ENCODE results near the gene IL15RA. TPM values are rescaled to one million over a fixed set of nuclear protein-coding genes. Genes with fewer than 3 reads are reported as not detected.

IL15RA gene
- polyA plus RNA-seq, 4 donors = 2.5 to 32.1 (median 12.1) TPM

- H3K9me3 ChIP-seq (ENCODE audit: control insufficient read depth in 2 of 2, insufficient read depth in 1 of 2, low read depth in 1 of 2, low read length in 1 of 2) = peaks cover 0 to 4% of the 10 kb centered on the region in 2 donors
- no peak overlapping the region for H3K4me3 ChIP-seq (ENCODE audit: low read depth in 1 of 3, low read length in 3 of 3)
- H3K27me3 ChIP-seq (ENCODE audit: control insufficient read depth in 3 of 3, insufficient read depth in 3 of 3, low read length in 3 of 3) = peaks cover 0 to 5% (median 0%) of the 10 kb centered on the region in 3 donors
- FAIRE-seq (no peak), DNase-seq (no peak)
- WGBS, 3 donors = 71 to 77% (median 75%) methylated on average over 12 of the region's 12 CpGs
- no peak overlapping the region for H3K27ac ChIP-seq (ENCODE audit: low read depth in 1 of 3, low read length in 2 of 3)
- no peaks in the 10 kb centered on the region for H3K4me1 ChIP-seq (ENCODE audit: control insufficient read depth in 3 of 3, insufficient read depth in 2 of 3, low read depth in 1 of 3, low read length in 2 of 3)
- no peaks in the 10 kb centered on the region for H3K36me3 ChIP-seq (ENCODE audit: control insufficient read depth in 3 of 3, insufficient read depth in 2 of 3, low read depth in 1 of 3, low read length in 3 of 3)
These were observed 25.6 kb upstream of the IL15RA start for GRCh38 chr10:6002809-6003510.

- H3K4me3 ChIP-seq (ENCODE audit: low read depth in 1 of 3, low read length in 3 of 3) = no peak overlapping the region
- no peak overlapping the region for H3K27ac ChIP-seq (ENCODE audit: low read depth in 1 of 3, low read length in 2 of 3)
- H3K9me3 ChIP-seq (ENCODE audit: control insufficient read depth in 2 of 2, insufficient read depth in 1 of 2, low read depth in 1 of 2, low read length in 1 of 2) = no peaks in the 10 kb centered on the region
- no peaks in the 10 kb centered on the region for H3K36me3 ChIP-seq (ENCODE audit: control insufficient read depth in 3 of 3, insufficient read depth in 2 of 3, low read depth in 1 of 3, low read length in 3 of 3)
- H3K27me3 ChIP-seq (ENCODE audit: control insufficient read depth in 3 of 3, insufficient read depth in 3 of 3, low read length in 3 of 3) = peaks cover 0 to 5% (median 0%) of the 10 kb centered on the region in 3 donors
- 34 to 76% (median 43%) methylated on average over 20 of the region's 20 CpGs for WGBS, 3 donors
- H3K4me1 ChIP-seq (ENCODE audit: control insufficient read depth in 3 of 3, insufficient read depth in 2 of 3, low read depth in 1 of 3, low read length in 2 of 3) = no peaks in the 10 kb centered on the region
- FAIRE-seq = no peak
- no peak for DNase-seq
These were observed 22.3 kb upstream of the IL15RA start for GRCh38 chr10:5999440-6000165.

- FAIRE-seq (no peak), DNase-seq (no peak)
- 85 to 89% (median 87%) methylated on average over 4 of the region's 4 CpGs for WGBS, 3 donors
- Histone ChIP-seq H3K9me3 (ENCODE audit: control insufficient read depth in 2 of 2, insufficient read depth in 1 of 2, low read depth in 1 of 2, low read length in 1 of 2) (no peaks in the 10 kb centered on the region), H3K36me3 (ENCODE audit: control insufficient read depth in 3 of 3, insufficient read depth in 2 of 3, low read depth in 1 of 3, low read length in 3 of 3) (no peaks in the 10 kb centered on the region), H3K27ac (ENCODE audit: low read depth in 1 of 3, low read length in 2 of 3) (no peak overlapping the region), H3K27me3 (ENCODE audit: control insufficient read depth in 3 of 3, insufficient read depth in 3 of 3, low read length in 3 of 3) (peaks cover 0 to 5% (median 0%) of the 10 kb centered on the region in 3 donors), H3K4me3 (ENCODE audit: low read depth in 1 of 3, low read length in 3 of 3) (no peak overlapping the region), H3K4me1 (ENCODE audit: control insufficient read depth in 3 of 3, insufficient read depth in 2 of 3, low read depth in 1 of 3, low read length in 2 of 3) (no peaks in the 10 kb centered on the region)
These were observed 19.4 kb upstream of the IL15RA start for GRCh38 chr10:5996696-5997095.

DNA sequence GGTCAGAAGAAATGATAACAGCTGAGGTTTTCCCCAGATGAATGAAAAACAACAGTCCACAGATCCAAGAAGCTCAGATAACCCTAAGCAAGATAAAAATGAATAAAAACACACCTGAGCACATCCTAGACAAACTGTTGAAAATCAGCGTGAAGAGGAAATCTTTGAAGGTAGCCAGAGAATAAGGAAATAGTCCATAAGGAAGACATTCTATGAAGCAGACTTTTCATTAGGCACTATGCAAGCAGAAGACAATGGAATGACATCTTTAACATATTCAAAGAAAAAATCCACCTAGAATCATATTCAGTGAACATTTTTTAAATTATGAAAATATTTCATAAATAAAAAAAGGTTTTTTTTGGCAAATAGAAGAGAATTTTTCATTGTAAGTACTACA is 15.1 kb upstream of the IL15RA start:
- Histone ChIP-seq H3K27me3 (ENCODE audit: control insufficient read depth in 3 of 3, insufficient read depth in 3 of 3, low read length in 3 of 3) (no peaks in the 10 kb centered on the region), H3K4me1 (ENCODE audit: control insufficient read depth in 3 of 3, insufficient read depth in 2 of 3, low read depth in 1 of 3, low read length in 2 of 3) (peaks cover 0 to 3% (median 0%) of the 10 kb centered on the region in 3 donors), H3K4me3 (ENCODE audit: low read depth in 1 of 3, low read length in 3 of 3) (no peak overlapping the region), H3K27ac (ENCODE audit: low read depth in 1 of 3, low read length in 2 of 3) (no peak overlapping the region), H3K36me3 (ENCODE audit: control insufficient read depth in 3 of 3, insufficient read depth in 2 of 3, low read depth in 1 of 3, low read length in 3 of 3) (no peaks in the 10 kb centered on the region), H3K9me3 (ENCODE audit: control insufficient read depth in 2 of 2, insufficient read depth in 1 of 2, low read depth in 1 of 2, low read length in 1 of 2) (peaks cover 0 to 7% of the 10 kb centered on the region in 2 donors)
- DNase-seq (no peak), FAIRE-seq (no peak)
- WGBS, 3 donors = 86 to 97% (median 91%) methylated on average over 1 of the region's 1 CpG

GRCh38 chr10:5991708-5992107 is 14.4 kb upstream of the IL15RA start:
- no peak overlapping the region for H3K27ac ChIP-seq (ENCODE audit: low read depth in 1 of 3, low read length in 2 of 3)
- FAIRE-seq = no peak

DNA sequence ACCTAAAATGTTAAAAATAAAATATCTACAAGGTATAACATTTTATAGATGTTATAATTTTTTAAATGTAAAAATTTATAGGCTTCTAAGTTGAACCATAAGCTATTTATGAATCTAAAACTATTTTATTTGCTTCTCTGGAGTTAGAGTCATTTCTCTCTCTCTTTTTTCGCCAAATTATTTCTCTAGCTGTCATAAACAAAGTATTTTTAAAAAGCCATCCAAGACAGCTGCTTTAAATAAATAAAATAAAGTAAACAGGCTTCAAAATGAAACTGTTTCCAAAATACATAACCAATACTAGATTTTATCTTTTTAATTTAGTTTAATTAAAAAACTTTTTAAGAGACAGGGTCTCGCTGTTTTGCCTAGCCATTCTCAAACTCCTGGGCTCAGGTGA is 12.4 kb upstream of the IL15RA start:
- Histone ChIP-seq H3K4me3 (ENCODE audit: low read depth in 1 of 3, low read length in 3 of 3) (no peak overlapping the region), H3K27me3 (ENCODE audit: control insufficient read depth in 3 of 3, insufficient read depth in 3 of 3, low read length in 3 of 3) (peaks cover 0 to 2% (median 0%) of the 10 kb centered on the region in 3 donors), H3K36me3 (ENCODE audit: control insufficient read depth in 3 of 3, insufficient read depth in 2 of 3, low read depth in 1 of 3, low read length in 3 of 3) (no peaks in the 10 kb centered on the region), H3K27ac (ENCODE audit: low read depth in 1 of 3, low read length in 2 of 3) (peak overlapping the region in 1 of 3 donors; percentile 49), H3K4me1 (ENCODE audit: control insufficient read depth in 3 of 3, insufficient read depth in 2 of 3, low read depth in 1 of 3, low read length in 2 of 3) (peaks cover 0 to 3% (median 0%) of the 10 kb centered on the region in 3 donors), H3K9me3 (ENCODE audit: control insufficient read depth in 2 of 2, insufficient read depth in 1 of 2, low read depth in 1 of 2, low read length in 1 of 2) (peaks cover 0 to 7% of the 10 kb centered on the region in 2 donors)
- no peak for DNase-seq
- no peak for FAIRE-seq
- 72 to 89% (median 84%) methylated on average over 2 of the region's 2 CpGs for WGBS, 3 donors

More at GRCh38 chr10:5991708-5992107, 14.4 kb upstream of the IL15RA start:
- no peak overlapping the region for H3K4me3 ChIP-seq (ENCODE audit: low read depth in 1 of 3, low read length in 3 of 3)
- peaks cover 0 to 7% of the 10 kb centered on the region in 2 donors for H3K9me3 ChIP-seq (ENCODE audit: control insufficient read depth in 2 of 2, insufficient read depth in 1 of 2, low read depth in 1 of 2, low read length in 1 of 2)
- no peaks in the 10 kb centered on the region for H3K36me3 ChIP-seq (ENCODE audit: control insufficient read depth in 3 of 3, insufficient read depth in 2 of 3, low read depth in 1 of 3, low read length in 3 of 3)
- H3K27me3 ChIP-seq (ENCODE audit: control insufficient read depth in 3 of 3, insufficient read depth in 3 of 3, low read length in 3 of 3) = no peaks in the 10 kb centered on the region
- peaks cover 0 to 3% (median 0%) of the 10 kb centered on the region in 3 donors for H3K4me1 ChIP-seq (ENCODE audit: control insufficient read depth in 3 of 3, insufficient read depth in 2 of 3, low read depth in 1 of 3, low read length in 2 of 3)
- DNase-seq = no peak

GRCh38 chr10:5988336-5988920 is 11.1 kb upstream of the IL15RA start:
- FAIRE-seq = no peak
- H3K27ac ChIP-seq (ENCODE audit: low read depth in 1 of 3, low read length in 2 of 3) = peak overlapping the region in 1 of 3 donors; percentile 17
- no peaks in the 10 kb centered on the region for H3K36me3 ChIP-seq (ENCODE audit: control insufficient read depth in 3 of 3, insufficient read depth in 2 of 3, low read depth in 1 of 3, low read length in 3 of 3)
- peaks cover 0 to 2% (median 0%) of the 10 kb centered on the region in 3 donors for H3K27me3 ChIP-seq (ENCODE audit: control insufficient read depth in 3 of 3, insufficient read depth in 3 of 3, low read length in 3 of 3)
- H3K4me1 ChIP-seq (ENCODE audit: control insufficient read depth in 3 of 3, insufficient read depth in 2 of 3, low read depth in 1 of 3, low read length in 2 of 3) = peaks cover 0 to 3% (median 0%) of the 10 kb centered on the region in 3 donors
- WGBS, 3 donors = 85 to 93% (median 90%) methylated on average over 10 of the region's 10 CpGs
- H3K4me3 ChIP-seq (ENCODE audit: low read depth in 1 of 3, low read length in 3 of 3) = no peak overlapping the region
- DNase-seq = no peak
- peaks cover 0 to 7% of the 10 kb centered on the region in 2 donors for H3K9me3 ChIP-seq (ENCODE audit: control insufficient read depth in 2 of 2, insufficient read depth in 1 of 2, low read depth in 1 of 2, low read length in 1 of 2)

DNA sequence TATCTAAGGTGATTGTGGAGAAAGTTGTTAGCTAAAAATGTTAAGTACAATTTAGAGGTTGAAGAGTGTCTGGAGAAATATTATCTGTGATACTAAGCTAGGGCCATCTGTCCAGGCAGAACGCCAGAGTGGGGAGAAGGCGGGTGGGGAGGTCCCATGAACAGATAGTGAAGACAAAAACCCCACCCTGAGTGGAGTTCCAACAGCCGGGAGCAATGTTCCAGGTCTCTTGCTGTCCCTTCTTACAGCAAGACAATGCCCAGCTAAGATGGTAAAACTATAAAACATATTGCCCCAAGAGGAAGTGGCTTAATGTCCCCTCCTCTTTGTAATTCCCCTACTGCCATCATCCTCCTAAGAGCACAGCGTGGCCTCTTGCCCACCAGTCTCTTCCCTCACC is 10.4 kb upstream of the IL15RA start:
- Histone ChIP-seq H3K9me3 (ENCODE audit: control insufficient read depth in 2 of 2, insufficient read depth in 1 of 2, low read depth in 1 of 2, low read length in 1 of 2) (peaks cover 0 to 7% of the 10 kb centered on the region in 2 donors), H3K36me3 (ENCODE audit: control insufficient read depth in 3 of 3, insufficient read depth in 2 of 3, low read depth in 1 of 3, low read length in 3 of 3) (no peaks in the 10 kb centered on the region), H3K27me3 (ENCODE audit: control insufficient read depth in 3 of 3, insufficient read depth in 3 of 3, low read length in 3 of 3) (peaks cover 0 to 2% (median 0%) of the 10 kb centered on the region in 3 donors), H3K4me3 (ENCODE audit: low read depth in 1 of 3, low read length in 3 of 3) (no peak overlapping the region), H3K27ac (ENCODE audit: low read depth in 1 of 3, low read length in 2 of 3) (peak overlapping the region in 1 of 3 donors; percentile 50), H3K4me1 (ENCODE audit: control insufficient read depth in 3 of 3, insufficient read depth in 2 of 3, low read depth in 1 of 3, low read length in 2 of 3) (peaks cover 0 to 3% (median 0%) of the 10 kb centered on the region in 3 donors)
- FAIRE-seq (no peak), DNase-seq (no peak)
- WGBS, 3 donors = 38 to 55% (median 52%) methylated on average over 4 of the region's 4 CpGs
